D341Med (cell line): ENCODE data around the gene HEATR9.

Experiments used
- DNase-seq: peaks from one replicate; pipeline ENCODE4 v3.0.0; 2012; ENCODE audit warnings: low spot score

Gene HEATR9

DNA sequence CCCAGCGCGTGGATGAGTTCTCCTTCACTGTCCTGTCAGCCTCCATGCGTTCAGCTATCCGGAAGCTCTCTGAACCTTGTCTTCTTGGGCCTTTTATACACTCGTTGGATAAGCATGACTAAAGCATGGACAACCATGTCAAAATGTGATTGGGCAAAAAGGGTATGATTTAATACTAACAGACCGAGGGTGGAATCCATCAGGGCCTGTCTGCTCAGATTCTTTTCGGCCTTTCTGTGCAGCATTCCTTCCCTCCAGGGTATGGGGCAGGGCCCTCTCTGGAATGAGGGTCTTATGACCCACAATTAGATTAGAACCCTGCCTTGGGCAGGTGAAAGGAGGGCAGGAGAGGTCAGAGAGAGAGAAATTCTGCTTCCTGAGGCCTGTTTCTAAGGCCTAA lies 25.5 kb upstream of the HEATR9 start:
- no peak for DNase-seq

DNA sequence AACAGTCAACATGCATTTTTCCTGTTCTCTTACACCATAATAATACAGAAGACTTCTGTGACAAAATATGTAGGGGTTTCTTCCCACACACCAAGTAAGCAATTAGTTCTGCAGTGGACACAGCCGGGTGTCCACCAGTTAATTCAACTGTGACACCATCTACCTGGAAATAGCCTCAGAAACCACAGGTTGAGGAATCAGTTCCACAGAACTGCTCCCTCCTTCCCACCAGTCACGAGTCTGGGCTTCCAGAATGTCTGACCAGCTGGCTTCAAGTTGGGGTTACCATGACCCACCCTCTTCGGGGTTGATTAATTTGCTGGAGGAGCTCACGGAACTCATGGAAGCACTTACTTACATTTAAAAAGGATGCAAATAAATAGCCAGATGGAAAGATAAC lies 25.1 kb upstream of the HEATR9 start:
- DNase-seq, result no peak

DNA sequence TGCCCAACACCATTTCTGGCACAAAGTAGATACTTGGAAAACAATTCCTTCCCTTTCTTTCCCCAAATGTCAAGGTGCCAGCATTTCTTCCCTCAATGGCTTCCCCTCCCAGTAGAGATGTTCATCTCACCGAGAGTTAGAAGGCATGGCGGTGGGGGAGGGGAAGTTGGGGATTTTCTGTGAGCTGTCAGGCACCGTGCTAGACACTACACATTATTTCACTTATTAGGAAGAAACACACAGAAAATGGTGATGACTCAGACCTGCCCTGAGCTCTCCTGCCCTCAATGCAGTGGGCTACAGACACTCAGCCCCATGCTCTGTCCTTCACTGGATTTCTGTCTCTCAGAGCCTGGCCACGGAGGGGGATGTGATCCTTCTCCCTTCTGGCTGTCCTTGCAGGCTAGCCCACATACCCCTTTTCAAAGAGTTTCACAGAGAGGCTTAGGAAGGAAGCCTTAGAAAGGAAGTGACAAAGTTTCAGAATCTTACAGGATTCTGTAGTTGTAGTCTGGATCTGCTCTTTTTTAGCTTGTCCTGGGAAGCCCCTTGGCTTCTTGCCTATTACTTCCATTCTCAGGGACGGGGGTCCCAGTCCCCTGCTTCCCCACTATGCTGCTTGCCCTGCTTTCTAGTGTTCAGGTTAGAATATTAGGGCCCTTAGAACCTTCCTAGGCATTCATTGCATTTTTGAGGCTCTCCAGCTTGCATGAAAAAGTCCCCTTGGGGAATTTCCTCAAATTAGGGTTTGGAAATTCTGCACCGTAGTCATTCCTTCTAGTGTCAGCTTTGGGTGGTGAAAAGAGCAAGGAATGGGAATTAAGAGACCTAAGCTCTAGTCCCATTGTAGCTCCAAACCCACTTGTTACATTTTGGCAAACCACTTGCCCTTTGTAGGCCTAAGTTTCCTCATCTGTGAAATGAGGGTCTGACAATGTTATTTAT lies 23.7 kb upstream of the HEATR9 start:
- DNase-seq, result no peak

DNA sequence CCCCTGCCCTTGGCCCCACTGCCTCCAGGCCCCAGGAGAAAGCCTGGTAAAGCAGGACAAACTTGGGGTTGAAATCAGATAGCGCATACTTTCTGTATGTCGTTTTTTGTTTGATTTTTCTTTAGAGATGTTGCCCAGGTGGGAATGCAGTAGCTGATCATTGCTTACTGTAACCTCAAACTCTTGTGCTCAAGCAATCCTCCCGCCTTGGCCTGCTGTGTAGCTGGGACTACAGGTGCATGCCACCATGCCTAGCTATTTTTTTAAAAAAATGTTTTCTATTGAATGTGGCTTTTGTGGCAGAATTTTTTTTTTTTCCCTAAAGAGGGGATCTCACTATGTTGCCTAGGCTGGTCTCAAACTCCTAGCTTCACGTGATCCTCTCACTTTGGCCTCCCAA lies 22.6 kb upstream of the HEATR9 start:
- DNase-seq, result no peak

DNA sequence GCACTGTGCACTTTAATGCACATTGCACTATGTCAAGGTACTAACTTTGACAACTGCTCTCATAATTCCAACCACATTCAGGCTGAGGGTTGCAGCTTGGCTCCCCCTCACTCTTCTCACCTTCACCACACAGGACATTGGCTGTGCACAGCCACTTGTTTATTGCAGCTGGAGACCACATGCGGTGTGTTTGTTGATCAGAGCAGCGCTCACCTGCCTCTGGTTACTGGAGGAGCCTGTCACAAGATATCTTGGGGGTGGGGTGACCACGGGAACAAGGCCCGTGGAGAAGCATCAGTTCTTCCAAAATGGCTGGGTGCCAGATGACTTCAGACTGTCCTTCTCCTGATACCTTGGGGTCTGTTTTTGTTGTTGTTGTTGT lies 22.1 kb upstream of the HEATR9 start:
- DNase-seq, result no peak

DNA sequence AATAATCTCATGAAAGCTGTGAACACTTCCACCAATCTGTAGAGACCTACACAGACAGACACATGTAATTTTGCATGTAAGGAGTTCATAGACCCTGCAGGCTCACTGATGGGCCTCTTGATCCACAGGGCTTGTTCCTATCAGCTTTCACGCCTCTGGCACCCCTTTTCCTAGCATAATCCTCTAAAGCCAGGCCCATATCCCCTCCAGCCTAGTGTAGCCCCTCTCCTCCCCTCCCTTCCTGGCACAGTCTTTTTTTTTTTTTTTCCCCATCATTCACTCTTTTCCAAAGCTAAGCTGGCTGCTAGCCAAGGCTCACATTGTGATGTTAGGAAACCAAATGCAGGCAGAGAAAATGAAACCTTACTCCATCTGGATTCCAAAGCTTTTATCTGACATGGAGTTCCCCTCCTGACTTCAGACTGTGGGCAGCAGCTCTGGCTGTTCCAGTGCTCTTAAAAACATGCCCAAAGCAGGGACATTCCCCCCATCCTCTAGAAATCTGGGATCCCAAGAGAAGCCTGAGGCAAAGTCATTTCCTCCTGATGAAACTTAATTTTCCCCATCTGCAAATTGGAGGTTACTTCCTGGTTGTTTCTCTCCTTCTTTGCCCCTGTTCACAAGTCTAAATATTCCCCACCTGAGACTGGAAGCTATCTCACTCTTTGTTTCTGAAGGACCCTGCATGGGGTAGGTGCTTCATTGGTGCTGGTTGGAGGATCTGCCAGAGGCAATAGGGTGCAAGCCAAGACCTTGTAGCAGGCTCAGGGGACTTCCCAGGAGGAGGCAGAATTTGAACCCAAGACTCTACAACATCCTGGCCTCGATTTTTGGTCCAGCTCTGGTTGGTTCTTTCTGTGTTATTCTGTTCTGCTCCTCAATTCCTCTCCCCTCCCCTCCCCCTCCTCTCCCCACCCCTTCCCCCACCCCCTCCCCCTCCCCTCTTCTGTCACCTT lies 21.4 kb upstream of the HEATR9 start:
- DNase-seq, result no peak

DNA sequence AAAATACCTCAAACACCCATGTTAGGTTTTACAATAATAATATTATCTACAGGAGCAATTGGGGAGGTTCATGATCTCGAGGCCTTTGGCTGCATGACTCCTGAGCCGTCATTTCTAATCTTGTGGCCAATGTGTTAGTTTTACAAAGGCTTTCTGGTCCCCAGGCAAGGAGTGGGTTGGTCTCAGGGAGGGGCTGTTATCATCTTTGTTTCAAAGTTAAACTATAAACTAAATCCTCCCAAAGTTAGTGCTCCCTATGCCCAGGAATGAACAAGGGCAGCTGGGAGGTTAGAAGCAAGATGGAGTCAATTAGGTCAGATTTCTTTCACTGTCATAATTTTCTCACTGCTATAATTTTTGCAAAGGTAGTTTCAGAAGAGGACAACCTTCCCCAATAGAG lies 20.6 kb upstream of the HEATR9 start:
- DNase-seq, result no peak

DNA sequence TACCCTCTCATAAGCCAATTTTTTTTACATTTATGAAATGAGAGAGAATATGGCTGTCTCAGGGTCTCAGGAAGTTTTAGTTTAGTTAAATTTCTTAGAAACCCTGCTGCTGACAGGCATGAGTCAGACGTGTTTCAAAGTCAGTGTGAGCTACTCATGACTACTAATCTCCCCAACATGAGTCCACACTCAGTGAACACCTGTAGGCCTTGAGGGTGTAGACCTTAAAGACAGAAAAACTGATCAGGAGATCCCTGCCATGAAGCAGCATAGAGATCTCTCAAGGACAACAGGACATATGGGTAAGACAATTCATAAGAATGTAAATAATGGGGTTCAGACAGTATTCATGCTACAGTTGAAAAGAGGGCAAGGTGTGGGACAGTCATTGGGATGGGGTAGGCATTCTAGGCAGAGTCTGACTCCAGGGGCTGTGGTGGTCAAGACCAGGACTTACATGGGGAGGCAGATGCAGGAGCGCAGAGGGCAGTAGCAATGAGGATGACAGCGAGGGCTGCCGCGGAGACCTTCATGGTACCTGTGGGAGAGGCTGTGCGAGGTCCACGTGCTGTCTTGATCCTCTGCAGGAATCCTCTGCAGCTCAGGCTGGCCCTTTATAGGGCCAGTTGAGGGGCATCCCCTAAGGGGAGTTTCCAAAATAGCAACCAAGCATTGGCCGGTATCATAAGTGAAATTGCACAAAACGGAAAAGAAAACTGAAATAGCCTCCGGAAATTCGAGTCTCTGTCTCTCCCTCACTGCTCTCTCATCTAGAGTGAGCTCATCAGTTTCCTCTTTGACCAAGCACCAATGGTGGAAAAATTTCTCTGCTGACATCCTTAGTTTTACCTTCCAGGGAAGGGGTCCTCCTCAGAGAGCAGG lies 11.3 kb upstream of the HEATR9 start, which contains the start of gene CCL5:
Gene CCL5, minus strand, starts transcription at position 588 of the 882 bp plus-strand sequence.
- no peak for DNase-seq

DNA sequence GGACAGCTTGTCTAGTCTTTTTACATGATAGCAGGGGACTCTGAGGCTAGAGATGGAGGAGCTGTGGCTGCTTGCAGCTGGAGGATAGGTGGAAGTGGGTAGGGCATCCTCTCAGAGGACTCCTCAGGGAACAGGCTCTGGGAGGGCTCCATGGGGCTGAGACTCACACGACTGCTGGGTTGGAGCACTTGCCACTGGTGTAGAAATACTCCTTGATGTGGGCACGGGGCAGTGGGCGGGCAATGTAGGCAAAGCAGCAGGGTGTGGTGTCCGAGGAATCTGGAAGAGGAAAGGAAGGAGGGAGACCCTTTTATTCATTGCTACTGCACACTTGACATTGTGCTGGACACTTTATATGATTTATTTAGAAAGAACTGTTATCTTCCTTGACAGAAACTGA lies 9.7 kb upstream of the HEATR9 start:
- DNase-seq, result no peak

DNA sequence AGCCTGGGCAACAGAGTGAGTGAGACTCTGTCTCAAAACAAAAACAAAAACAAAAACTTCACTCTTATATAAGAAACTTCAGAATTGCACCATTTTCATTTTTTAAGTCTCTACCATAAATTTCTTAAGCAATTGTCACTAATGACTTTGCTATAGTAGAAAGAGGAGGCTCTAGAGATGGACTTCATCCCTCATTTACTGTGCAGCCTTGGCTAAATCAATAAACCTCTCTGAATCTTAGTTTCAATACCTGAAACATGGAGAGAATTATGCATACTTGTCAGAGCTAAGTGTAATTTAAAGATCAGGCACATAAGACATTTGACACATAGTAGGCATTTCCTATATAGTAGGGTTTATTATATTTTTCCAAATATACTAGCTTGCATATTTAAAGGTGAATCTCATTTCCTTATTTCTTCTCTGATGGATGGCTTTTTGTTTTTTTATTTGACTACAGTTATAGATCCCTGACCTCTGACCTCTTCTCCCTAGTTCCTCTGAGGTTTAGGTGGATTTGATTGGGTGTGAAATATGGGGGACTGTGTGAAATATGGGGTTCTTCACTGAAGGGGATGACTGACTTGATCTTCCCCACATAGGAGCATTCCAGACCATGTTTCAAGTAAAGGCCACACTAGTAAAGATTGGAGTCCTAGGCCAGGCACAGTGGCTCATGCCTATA lies 8.8 kb upstream of the HEATR9 start:
- no peak for DNase-seq

DNA sequence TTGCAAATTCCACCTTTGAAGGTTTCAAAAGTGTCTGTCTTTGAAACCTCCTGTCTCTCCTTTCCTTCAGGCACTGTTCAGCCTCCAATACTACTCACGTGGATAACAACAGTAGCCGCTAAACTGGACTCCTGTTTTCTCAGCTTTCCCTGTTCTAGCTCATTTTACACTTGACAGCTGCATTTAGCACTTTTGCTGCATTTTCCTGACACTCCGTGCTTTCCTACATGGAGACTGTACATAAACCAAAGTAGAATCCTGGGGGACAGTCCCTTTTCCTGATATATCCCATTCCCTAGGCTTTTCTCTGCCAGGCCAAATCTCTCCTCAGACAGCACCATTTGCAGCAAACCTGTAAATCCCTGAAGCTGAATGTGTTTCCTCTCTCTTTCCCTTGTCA lies 7.8 kb upstream of the HEATR9 start:
- DNase-seq, result no peak

DNA sequence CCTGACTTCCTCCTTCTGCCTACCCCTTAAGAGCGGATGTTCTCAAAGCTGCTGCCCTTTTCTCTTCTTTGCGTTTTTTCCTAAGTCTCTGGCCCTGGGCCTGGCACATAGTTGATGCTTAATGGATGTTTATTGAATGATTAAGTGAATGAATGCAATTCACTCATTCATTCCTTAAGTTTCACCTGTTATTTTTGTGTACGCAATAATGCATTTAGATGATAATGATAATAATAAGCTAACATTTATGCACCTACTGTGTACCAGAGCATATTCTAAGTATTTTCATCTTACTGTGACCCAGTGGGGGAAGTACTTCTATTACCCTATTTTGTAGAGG lies 7.1 kb upstream of the HEATR9 start:
- no peak for DNase-seq

DNA sequence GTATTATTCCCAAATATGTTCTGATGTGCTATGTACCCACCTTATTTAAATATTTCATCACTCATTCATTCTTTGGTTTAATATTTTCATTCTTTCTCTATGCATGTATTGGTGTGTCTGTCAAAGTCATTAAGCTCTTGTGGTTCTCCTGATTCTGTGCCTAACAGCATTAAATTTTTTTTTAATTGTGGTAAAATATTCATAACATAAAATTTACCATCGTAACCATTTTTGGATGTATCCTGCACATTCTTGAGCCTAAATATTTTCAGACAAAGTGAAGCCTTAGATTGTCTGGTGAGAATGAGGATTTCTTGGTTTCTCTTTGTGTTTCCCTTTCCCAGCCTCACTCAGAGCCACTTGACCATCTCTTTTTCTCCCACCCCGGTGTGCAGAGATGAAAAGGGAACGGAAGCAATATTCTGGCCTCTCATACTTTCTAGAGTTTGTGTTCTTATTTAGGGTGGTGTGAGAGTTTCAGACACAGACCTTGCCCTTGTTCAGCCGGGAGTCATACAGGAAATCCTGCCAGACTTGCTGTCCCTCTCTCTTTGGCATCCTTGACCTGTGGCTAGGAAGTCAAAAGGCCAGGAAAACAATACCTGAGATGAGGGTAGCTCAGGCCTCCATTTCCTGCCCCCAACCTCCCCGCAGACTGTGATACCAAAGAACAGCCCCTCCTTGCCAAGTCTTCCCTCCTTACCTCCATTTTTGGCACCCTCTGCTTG lies 6.5 kb upstream of the HEATR9 start:
- DNase-seq, result no peak

DNA sequence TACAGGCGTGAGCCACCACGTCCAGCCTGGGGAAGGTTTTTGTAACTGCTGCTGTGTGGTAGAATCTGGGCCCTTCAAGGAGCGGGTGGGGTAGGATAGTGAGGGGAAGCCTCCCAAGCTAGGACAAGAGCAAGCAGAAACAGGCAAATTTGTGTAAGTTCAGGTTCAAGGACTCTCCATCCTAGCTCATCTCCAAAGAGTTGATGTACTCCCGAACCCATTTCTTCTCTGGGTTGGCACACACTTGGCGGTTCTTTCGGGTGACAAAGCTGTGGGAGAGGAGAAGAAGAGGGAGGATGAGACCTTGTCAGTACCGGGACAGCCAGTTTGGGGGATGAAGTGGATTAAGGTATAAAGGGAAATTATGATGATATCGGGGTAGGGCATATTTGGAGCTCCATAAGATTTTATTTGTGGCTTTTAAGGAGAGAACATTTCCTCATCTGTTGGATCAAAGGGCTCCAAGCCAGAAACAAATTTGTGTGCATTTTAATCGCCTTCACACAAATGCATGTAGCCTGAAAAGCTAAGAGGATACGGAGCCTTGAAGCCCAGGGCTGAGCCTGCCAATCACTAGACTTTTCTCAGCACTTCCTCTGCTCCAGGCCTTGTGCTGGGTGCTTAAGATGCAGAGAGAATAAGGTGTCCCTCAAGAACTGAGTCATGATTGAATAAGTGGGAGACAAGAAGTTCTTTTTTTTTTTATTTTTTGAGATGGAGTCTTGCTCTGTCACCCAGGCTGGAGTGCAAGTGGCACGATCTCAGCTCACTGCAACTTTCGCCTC lies 3.7 kb upstream of the HEATR9 start:
- no peak for DNase-seq

DNA sequence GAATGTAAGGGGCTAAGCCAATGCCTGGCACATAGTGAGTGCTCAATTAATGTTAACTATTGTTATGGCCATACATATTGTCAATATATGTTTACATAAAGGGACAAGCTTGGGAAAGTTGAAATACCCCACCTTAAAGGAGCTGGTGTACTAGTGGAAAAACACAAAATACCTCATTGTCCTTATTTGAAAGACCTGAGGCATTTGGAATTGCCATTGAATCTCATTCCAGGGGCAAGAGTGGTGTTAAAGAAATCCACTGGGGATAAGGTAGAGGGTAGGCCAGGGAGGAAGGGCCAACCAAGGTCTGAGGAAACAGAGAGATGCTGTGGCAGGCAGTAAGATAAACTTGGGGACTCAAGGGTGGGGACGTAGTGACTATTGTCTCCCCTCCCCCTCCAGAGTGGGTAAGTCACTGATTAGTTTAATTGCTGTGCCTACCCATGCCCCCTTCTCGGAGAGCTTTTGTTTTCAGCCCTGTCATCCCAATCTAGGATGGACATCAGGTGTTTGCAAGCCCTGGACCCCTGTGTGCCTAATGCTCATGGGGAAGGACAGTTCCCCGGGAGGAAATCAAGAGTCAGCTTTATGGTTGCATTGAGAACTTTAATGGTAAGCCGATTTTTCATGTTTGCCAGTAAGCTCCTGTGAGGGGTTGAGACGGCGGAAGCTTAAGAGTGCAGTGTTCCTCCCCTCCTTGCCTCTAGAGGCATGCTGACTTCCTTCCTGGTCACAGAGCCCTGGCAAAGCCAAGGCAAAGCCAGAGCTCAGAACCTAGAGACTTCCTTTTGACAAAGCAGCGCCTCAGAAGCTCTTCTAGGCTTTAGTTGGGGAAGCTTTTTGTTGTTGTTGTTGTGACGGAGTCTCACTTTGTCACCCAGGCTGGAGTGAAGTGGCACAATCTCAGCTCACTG lies 2.5 kb upstream of the HEATR9 start:
- peak; percentile 73 for DNase-seq

DNA sequence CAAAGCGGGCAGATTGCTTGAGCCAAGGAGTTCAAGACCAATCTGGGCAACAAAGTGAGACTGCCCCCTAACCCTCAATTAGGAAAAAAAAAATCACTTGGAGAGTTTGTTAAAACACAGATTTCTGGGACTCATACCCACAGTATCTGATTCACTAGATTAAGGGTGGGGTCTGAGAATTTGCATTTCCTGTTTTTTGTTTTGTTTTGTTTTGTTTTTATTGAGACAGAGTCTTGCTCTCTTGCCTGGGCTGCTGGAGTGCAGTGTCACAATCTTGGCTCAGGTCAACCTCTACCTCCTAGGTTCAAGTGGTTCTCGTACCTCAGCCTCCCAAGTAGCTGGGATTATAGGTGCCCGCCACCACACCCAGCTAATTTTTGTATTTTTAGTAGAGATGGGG lies 1.1 kb downstream of the HEATR9 start:
- no peak for DNase-seq

DNA sequence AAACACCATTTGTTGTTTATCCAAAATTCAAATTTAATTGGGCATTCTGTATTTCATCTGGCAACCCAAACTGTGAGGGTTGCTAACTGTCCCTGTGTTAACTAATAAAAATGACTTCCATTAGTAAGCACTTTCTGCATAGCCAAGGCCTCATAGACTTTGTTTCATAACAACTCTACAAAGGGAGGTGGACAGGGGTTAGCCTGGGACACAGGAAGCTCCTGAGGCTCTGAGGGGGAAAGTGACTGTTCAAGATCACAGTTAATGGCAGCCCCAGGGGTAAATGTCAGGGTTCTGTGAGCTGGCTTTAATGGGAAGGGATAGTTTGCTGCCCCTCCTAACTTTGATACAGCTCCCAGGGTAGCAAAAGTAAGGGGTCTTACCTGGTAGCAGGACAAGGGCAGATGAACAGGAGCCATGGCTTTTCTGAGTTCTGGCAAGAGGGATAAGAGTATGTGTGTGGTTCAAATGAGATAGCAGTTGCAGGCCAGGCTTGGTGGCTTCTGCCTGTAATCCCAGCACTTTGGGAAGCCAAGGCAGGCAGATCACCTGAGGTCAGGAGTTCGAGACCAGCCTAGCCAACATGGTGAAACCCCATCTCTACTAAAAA lies 2.2 kb downstream of the HEATR9 start:
- DNase-seq, result no peak
